Measurements from ENCODE around the gene PIKFYVE.

DNA sequence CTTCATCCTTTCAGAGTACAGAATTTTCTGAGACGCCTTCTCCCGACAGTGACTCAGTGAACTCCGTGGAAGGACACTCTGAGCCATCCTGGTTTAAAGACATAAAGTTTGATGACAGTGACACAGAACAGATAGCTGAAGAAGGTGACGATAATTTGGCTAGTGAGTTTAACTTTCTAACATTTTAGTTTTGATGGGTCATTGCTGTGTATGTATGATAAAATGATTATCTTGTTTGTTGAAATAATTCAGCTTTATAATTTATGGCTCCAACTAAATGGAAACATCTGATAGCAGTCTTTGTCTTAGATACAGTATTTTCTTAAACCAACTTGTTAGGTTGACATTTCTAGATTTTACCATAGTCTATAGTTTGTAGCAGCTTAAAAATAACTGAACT is 38.1 kb downstream of the PIKFYVE start:
- TF ChIP-seq, protein P1, sequence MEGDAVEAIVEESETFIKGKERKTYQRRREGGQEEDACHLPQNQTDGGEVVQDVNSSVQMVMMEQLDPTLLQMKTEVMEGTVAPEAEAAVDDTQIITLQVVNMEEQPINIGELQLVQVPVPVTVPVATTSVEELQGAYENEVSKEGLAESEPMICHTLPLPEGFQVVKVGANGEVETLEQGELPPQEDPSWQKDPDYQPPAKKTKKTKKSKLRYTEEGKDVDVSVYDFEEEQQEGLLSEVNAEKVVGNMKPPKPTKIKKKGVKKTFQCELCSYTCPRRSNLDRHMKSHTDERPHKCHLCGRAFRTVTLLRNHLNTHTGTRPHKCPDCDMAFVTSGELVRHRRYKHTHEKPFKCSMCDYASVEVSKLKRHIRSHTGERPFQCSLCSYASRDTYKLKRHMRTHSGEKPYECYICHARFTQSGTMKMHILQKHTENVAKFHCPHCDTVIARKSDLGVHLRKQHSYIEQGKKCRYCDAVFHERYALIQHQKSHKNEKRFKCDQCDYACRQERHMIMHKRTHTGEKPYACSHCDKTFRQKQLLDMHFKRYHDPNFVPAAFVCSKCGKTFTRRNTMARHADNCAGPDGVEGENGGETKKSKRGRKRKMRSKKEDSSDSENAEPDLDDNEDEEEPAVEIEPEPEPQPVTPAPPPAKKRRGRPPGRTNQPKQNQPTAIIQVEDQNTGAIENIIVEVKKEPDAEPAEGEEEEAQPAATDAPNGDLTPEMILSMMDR (IDR thresholded peaks at IDR 0.05 in 2 of 3, conservative IDR thresholded peaks at IDR 0.05 in 1 of 3; ENCODE audit: control insufficient read depth in 2 of 3, extremely low read depth in 1 of 3, insufficient read depth in 1 of 3, low read depth in 3 of 3, low read length in 3 of 3), result no peak
- TF ChIP-seq EZH2 (IDR thresholded peaks at IDR 0.05; ENCODE audit: borderline replicate concordance, control insufficient read depth, low read depth, low read length), result no peak

All from GM12878 (cell line).